PFSK-1 (cell line): Measurements from ENCODE around the gene OR10J1. TPM values are rescaled to one million over a fixed set of nuclear protein-coding genes. Genes with fewer than 3 reads are reported as not detected.

Experiments
- FOXP2 ChIP-seq: optimal IDR thresholded peaks from 2 replicates; pipeline ENCODE3; 2011; ENCODE audit warnings: borderline replicate concordance, control low read depth, inconsistent platforms; ENCODE audit not compliant: insufficient read depth; ENCODE audit errors: extremely low read length, extremely low read depth
- POLR2AphosphoS5 ChIP-seq: IDR thresholded peaks from 2 replicates; pipeline ENCODE4 v1.6.1; 2012; ENCODE audit warnings: low read depth, mild to moderate bottlenecking, control low read depth, low read length, moderate library complexity
- REST ChIP-seq, 2 experiments: IDR thresholded peaks; 2 replicates each; pipeline versions ENCODE4 v1.6.1 to v1.8.0; 2011 to 2012; ENCODE audit warnings: low read depth in 2 of 2, low read length in 2 of 2, control low read depth in 1 of 2, inconsistent platforms in 1 of 2, mild to moderate bottlenecking in 1 of 2, moderate library complexity in 1 of 2; ENCODE audit not compliant: insufficient read depth in 1 of 2
- SIN3A ChIP-seq: IDR thresholded peaks from 2 replicates; pipeline ENCODE4 v1.6.1; 2012; ENCODE audit warnings: mild to moderate bottlenecking, low read length, moderate library complexity, borderline replicate concordance; ENCODE audit not compliant: insufficient read depth
- TAF1 ChIP-seq: IDR thresholded peaks from 2 replicates; pipeline ENCODE4 v1.6.1; 2012; ENCODE audit warnings: low read length, control low read depth, borderline replicate concordance; ENCODE audit not compliant: insufficient read depth
- polyA plus RNA-seq: library from polyadenylated mRNA; unstranded; fragments of >200 nt; gene quantifications from one replicate; pipeline ENCODE4 v1.2.1, GENCODE V29; 2012; ENCODE audit warnings: low read depth, missing spikeins; ENCODE audit not compliant: insufficient read length

The OR10J1 gene
- not detected for polyA plus RNA-seq

- no peak for TF ChIP-seq POLR2AphosphoS5
- TF ChIP-seq SIN3A = no peak
Measured at GRCh38 chr1:159439422-159439821, at the start of gene OR10J1. Gene OR10J1 (plus strand): TSS chr1:159439722. CDS start chr1:159439792, 70 bp downstream.

- no peak for TF ChIP-seq POLR2AphosphoS5
- no peak for TF ChIP-seq SIN3A
Measured at GRCh38 chr1:159406821-159407220, 32.7 kb upstream of the OR10J1 start.

- TF ChIP-seq REST (IDR thresholded peaks at IDR 0.05; ENCODE audit: insufficient read depth in 1 of 2, low read depth in 2 of 2, low read length in 2 of 2) (no peak), TAF1 (no peak), POLR2AphosphoS5 (no peak)
Measured at GRCh38 chr1:159408862-159409400, 30.6 kb upstream of the OR10J1 start.

- TF ChIP-seq SIN3A = no peak
- TF ChIP-seq REST (IDR thresholded peaks at IDR 0.05; ENCODE audit: insufficient read depth in 1 of 2, low read depth in 2 of 2, low read length in 2 of 2) = no peak
Measured at GRCh38 chr1:159421821-159422220, 17.7 kb upstream of the OR10J1 start.

- TF ChIP-seq FOXP2 (no peak), POLR2AphosphoS5 (no peak), REST (IDR thresholded peaks at IDR 0.05; ENCODE audit: insufficient read depth in 1 of 2, low read depth in 2 of 2, low read length in 2 of 2) (no peak)
Measured at GRCh38 chr1:159428536-159428935, 11.0 kb upstream of the OR10J1 start.

GRCh38 chr1:159429074-159429861, 10.3 kb upstream of the OR10J1 start:
- TF ChIP-seq FOXP2 (no peak), SIN3A (no peak), TAF1 (no peak), POLR2AphosphoS5 (no peak), REST (IDR thresholded peaks at IDR 0.05; ENCODE audit: insufficient read depth in 1 of 2, low read depth in 2 of 2, low read length in 2 of 2) (no peak)
